SIG-M5 treated with dmso at 0.1 percent for 504 hours (cell line): ENCODE results near the gene UBE2G2.

Experiments
- DNase-seq: peaks from one replicate; lab custom pipeline; 2025; ENCODE audit not compliant: unreplicated experiment; lab: John Stamatoyannopoulos, UW

Gene UBE2G2

DNA sequence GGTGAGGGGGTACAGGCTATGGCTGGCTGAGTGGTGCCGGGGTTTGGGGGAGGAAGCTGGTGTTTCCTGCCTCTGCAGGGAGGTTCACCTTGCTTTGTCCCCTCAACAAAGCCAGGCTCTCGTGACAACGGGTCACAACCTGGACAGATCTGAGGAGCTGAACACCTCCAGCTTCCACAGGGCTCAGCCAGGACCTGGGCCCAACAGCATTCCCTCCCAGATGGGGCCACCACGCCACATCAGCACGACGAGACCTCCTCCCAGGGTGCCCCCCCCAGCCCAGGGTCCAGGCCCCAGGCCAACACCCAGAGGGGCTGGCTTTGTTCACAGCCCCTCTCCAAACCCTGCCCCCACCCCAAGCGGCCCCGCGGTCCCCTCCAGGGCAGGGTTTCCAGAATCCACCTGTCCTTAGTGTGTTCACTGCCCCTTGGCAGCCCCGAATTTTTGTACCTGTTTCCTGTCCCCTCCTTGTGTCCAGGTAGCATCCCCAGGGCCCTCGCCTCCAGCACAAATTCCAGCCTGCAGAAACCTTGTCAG lies 34.7 kb downstream of the UBE2G2 start:
- no peak for DNase-seq

DNA sequence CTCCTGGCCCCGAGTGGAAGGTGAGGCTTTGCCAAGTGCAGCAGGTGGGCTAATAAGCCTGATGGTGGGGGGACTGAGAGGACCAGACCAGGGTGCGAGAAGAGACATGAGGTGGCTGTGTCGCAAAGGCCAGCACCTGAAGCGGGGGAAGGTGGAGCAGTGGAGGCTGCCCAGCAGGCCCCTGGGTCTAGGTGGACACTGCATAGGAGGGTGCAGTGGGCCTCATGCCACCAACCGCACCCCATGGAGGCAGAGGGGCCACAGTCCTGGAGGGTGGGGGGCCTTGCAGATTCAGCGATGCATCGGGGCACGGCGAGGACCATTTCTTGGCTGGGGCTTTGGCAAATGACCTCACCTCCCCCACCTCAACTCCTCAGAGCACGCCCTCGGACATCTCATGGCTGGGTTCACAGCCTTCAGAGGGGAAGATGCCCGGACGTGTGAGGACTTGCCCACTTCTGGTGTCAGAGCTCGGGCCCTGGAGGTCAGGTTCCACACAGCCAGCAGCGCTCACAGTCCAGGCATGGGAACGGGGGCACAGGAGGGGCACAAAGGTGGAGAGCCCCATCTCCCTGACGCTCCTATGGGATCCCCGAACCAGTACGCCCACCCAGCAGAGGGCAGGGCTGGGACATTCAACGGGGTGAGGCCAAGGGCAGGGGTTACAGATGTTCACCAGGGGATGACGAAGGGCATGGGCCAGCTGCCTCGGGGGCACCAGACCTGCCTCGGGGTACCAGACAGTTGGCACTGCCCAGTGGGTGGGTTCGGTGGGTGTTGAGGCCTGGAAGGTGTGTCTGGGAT lies 35.4 kb downstream of the UBE2G2 start:
- DNase-seq = no peak

DNA sequence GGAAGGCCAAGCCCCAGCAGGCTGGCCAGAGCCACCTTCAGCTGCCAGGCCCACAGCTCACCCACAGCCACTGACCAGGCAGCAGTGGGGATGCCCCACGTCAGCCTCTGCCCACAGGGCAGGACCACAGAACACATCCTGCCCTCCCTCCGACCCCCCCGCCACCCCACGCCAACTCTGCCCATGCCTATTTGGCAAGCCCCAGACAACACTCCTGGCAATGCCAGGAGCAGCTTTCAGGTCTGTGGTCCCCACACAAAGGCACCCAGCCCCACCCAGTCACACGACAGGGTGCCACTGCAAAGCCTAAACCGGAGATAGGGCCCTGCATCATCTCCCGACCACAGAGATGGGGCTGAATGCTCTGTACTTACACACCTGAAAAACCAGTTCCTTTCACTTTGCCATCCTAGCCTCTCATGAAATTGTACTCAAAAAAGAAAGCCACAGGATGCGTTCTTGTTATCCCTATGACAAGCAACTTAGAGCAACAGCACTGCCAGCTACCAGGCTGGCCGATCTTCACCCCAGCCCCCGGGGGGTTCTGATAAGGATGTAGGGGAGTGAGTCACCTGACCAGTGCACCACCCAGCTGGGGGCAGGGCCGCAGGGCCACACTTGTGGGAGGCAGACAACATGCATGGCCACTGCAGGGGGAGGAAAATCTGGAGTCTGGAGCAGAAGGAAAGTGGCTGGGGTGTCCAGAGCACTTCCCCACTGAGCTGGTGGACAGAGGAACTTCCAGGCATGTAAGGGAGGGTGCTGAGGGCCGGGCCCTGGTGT lies 36.2 kb downstream of the UBE2G2 start:
- peak; percentile 55 for DNase-seq

DNA sequence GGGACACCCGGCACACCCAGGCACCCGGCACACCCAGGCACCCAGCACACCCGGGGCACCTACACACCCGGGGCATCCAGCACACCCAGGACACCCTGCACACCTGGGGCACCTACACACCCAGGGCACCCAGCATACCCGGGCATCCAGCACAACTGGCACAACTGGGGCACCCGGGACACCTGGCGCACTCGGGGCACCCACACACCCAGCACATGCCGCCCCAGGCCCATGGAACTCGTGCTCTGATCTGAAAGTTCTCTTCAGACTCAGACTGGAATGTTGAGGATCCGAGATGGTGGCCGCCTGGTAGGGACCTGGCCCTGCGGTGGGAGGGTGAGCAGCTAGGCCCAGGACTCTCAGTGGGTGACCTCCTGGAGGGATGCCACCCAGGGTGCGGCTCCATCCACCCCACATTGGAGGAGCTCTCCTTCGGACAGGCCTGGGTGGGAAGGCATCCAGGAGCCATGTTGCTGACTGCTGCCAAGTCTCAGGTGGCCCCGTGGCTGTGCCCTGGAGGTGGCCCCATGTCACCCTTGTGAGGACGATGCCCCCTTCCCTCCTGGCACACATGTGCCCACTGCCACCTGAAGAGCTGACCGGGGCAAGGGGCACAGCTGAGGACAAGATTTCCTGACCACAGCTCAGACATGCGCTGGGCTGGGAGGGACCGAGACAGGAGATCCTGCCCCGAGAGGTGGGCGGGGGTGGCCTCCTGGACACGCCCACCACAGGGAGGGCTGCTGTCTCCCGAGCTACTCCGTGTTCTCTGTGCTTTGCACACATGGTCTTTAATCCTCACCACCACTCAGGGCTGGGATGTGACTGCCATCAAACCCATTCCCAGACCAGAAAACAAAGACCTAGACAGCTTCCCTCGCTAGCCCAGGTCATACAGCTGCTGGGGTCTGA lies 37.0 kb downstream of the UBE2G2 start:
- no peak for DNase-seq

DNA sequence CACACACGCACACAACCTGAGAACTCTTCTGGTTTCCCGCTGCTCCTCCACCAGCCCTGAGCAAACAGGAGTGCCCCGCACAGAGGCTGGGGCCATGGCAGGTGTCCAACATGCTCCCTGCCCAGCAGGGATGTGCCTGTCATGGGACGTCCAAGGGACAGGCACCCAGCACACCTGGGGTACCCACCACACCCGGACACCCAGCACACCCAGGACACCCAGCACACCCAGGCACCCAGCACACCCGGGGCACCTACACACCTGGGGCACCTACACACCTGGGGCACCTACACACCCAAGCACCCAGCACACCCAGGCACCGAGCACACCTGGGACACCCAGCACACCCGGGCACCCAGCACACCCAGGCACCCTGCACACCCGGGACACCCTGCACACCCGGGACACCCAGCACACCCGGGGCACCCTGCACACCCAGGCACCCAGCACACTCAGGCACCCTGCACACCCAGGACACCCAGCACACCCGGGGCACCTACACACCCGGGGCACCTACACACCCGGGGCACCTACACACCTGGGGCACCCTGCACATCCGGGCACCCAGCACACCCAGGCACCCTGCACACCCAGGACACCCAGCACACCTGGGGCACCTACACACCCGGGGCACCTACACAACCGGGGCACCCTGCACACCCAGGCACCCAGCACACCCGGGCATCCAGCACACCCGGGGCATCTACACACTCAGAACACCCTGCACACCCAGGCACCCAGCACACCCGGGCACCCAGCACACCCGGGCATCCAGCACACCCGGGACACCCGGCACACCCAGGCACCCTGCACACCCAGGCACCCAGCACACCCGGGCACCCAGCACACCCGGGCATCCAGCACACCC lies 37.9 kb downstream of the UBE2G2 start:
- DNase-seq = no peak

DNA sequence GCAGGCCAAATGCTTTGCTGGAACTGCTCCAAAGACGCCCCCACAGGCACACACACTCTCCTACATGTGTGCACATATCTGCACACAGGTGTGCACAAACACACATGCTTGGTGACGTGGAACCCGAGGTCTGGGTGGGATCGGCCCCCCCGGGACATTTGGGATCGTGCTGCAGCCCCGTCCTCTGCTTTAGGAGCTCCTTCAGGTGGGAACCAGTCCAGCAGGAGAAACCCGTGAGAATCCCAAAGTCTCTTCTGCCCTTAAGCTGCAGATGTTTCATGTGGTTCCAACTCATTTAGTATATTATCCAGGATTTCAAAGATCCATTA lies 38.6 kb downstream of the UBE2G2 start:
- no peak for DNase-seq

DNA sequence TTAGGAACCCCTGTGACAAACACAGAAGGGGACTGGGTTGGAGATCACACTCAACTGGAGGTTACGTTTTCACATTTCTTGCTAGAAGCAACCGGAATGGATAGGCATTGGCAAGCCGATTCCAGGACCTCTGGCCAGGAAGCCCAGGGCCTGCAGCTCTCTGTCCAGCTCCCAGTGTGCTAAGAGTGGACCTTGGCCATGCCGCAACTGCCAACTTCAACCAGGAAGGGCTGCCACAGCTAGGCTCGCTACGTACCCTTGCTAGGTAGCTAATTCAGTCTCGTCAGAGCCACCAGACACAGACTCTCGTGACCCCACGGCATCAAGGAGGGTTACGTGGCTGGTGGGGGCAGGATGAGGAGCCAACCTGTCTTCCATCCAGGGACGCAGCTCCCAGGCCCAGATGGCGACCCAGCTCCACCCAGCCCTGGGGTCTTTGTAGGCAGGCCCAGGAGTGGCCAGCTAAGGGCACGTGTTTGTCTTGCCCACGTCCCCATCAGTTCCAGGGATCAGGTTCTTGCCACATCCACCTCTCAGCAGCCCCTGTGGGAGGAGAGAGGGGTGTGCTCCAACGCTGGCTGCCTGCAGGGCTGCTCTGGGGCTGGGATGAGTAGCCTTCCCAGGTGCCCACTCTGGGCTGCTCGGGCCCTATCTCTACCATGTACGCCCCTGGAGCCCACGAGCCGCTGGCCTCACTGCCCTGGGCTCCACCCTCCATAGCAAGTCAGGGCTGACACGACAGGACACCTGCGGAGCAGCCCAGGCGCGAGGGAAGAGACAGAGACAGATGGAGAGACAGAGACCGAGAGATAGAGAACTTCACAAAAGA lies 39.2 kb downstream of the UBE2G2 start:
- no peak for DNase-seq

DNA sequence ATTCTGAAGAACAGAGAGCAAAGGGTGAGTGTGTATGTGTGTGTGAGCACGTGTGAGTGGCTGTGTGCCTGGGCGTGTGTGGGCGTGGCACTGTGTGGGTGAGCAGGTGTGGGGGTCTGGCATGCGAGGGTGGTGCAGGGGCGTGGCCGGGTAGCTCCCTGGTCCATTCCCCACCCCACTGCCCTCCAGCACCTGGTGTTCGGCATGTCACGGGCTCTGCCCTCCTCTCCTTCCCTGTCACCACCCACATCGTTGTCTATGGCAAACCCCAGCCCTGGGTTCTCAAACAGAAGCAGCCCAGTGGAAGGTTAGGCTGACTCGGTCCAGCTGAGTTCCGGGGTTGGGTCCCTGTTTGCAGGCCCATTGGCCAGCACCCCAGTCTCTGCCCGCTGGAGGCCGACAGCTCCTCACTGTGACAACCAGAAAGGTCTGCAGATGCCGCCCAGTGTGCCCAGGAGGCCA lies 39.8 kb downstream of the UBE2G2 start:
- no peak for DNase-seq

DNA sequence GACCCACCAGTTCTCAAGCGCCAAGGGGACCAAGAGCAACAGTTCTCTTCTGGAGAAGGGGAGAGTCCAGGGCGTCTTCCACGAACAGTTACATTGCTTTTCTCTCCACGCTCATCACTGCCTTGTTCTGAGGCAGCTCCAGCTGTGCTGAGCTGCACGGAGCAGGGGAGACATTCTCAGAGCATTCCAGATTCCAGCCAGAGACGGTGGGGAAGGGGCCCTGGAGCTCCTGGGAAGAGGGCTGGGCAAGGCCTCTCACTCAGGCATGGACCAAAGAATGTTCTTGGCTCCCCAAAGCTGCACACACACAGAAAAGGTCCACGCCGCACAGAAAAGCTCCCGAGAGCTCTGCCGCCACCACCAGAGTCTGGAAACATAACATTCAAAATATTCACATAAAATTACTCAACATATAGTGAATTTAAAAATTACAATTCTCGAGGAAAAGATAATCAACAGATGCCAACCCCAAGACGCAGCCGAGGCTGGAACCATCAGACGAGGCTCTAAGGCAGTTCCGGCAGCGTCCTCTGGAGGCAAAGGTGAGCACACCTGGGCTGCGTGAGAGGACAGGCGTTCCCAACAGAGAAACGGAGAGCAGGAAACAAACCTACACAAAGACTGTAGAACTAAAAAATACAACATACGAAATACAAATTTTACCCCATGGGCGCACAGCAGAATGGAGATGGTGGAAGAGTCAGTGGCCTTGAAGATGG lies 40.5 kb downstream of the UBE2G2 start:
- no peak for DNase-seq

DNA sequence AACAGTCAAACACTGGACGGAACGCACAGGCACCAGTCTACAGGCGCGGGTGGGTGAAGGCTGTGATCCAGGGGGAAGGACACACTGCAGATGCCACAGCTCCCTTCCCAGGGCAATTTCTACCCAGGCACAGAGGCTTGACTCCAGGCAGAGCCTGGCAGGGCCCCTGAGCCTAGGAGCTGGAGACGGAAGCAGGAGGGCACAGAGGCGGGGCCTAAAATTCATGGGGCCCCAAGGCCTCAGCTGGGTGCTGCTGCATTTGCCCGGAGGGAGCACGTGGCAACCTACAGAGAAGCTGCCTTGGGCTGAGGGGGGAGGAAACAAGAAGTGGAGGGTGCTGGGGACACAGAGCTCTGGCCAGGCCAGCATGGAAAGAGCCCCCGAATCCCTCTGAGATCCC lies 41.2 kb downstream of the UBE2G2 start:
- no peak for DNase-seq

DNA sequence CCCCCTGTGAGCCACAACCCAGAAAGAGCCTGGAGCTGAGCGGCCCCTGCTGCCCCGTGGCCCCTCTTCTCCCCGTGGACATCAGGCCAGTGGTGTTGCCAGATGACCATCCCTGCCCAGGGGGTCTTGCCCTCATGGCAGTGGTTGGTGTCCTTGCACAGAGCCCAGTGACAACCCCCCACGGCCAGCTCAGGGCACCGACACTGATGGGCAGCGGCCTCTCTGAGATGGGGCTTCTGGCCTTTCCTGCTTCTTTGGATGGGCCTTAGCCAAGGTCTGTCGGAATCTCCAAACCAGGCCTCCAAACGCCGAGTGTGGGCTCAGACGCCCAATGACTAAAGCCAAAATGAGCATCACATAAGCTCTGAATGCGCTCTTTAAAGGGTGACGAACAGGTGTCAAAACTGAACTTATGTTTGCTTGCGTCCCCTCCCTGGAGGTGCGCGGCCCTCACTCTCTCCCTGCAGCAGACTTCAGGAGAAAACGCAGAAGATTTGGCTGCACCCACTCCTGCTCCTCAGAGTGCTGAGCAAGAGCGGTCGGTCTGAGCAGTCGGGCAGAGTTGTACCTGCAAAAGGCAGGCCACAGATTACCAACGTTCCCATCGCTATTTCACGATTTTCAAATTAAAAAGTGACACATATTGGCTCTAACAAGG lies 41.9 kb downstream of the UBE2G2 start:
- no peak for DNase-seq

DNA sequence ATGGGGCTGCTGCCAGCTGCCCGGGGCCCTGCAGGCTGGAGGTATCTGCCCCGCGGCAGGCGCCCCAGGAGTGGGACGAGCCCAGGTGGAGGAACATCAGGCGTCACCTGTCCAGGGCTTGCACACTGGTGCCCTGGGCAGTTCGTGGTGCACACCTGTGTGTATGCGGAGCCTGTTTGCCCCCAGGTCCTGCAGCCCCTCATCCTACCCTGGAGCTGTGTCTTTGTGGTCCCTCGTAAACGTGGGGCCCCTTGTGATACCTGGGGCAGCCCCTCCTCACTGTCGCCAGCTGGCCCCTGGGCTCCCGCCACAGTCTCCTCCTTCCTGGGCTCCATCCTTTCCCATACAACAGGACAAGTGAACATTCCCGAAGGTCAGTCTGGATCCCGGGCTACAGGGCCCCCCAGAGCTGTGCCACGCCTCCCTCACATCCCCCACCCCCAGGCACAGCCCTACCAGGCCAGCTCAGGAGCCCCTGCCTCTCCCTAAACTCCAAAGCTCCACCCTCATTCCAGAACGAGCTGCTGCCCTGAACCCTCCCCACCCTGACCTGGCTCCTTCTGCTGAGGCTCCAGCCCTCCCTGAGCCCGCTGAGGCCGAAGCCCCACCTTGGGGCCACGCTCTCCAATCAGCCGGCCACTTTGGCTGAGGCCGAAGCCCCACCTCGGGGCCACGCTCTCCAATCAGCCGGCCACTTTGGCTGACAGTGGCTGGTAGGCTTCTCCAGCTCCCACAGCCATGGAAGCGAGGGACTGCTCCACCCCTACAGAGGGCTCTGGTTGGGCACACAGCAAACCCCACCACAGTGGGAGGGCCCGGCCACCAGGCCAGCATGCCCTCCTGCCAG lies 42.6 kb downstream of the UBE2G2 start:
- no peak for DNase-seq

DNA sequence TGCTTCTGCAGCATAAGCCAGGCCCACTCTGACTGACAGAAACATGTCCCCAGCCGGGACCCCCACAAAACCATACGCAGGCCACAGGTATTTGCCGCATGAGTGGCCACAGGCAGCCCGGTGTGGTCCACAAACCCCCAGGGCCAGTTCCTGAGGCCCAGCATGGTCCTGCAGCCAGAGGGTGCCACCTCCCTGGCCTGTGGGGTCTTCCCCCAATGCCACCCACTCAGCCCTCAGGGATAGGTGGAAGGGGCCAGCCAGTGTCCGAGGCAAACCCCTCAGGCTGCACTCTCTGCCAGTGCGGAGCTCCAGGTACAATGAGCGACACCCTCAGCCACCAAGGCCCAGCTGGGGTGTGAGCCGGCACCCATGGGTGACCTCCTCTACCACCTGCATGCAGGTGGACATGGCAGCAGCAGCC lies 43.5 kb downstream of the UBE2G2 start:
- no peak for DNase-seq

DNA sequence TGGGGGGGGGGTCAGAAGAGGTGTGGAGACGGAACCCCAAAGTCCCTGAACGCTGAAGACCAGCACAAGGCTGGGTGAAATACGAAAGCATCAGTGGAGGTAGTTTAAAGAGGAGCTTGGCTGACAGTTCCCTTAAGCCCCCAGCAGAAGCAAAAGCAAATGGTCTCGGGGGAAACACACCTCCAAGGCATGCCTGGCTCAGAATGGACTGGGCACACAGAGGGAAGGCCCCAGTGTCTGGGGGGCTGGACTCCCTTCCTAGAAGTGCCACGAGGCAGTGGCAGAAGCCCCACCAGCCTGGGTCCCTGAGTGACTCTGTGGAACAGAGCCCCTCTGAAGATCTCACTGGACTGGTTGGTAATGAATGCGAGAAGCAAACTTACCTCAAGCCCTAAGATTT lies 43.9 kb downstream of the UBE2G2 start:
- DNase-seq = no peak

DNA sequence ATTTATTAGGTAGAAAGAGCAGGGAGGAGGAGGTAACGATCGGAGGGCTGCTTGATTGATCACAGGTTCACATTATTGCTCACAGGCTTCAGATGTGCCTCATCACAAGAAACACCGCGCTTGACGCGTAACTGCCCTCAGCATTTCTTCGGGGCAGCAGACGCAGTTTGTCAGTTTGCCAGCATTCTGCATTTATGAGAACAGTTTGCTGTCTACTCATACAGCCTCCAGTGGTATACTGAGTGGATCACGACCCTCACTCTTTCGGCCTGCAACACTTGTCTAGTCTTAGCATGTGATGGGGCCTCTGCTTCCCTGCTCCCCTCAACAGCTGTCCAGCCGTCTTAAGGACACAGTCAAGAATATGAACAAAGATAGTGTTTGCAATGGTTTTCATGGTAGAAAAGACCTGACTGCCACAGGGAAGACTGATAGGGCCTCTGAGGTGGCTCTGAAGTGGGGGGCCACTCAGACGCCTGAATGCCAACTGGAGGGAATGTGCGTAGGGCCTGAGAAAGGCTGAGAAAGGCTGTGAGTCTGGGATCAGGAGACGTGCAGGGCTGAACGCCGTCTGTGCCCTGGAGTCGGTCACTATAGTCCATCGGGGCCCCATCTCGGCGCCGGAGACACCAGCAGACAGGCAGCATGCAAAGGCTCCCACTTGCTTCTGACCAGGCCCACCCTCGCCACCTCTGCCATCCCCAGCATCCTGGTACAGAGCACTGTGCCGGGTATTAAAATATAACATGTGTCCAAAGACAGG lies 45.0 kb downstream of the UBE2G2 start:
- no peak for DNase-seq

DNA sequence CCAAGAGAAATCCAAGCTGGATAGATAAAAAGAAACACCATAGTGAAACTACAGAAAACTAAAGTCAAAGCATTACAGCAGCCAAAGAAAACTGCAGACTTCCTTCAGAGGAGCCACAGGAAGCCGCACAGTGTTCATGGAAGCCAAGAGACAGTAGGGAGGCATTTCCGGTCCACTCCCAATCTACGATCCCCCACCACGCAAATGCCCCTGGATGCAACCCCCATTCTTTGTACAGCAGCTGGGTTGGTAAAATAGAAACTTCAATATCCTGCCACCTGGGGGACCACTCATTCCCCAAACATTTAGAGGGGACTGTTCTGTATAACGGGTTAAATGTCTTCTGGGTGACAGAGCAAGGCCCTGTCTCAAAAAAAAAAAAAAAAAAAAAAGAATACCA lies 46.4 kb downstream of the UBE2G2 start:
- no peak for DNase-seq

DNA sequence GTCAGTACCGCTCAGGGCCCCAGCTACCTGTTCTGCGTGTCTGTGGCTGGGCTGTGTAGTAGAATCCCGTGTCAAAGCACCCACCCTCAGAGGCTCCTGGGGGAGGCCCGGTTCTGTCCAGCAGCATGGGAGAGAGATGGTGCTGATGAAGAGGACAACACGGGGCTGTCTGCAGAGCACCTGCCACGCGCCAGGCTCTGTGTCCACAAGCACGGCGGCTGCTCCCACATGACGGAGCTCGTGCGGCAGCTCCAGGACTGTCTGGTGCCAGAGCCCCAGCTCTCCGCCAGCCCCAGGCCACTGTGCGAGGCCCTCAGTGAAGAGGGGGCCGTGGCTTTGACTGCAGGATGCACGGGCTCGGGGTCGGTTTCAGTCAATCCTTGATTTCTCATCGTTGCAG lies 48.3 kb downstream of the UBE2G2 start:
- DNase-seq = no peak
